ENCODE results near the gene PWWP2B.

DNA sequence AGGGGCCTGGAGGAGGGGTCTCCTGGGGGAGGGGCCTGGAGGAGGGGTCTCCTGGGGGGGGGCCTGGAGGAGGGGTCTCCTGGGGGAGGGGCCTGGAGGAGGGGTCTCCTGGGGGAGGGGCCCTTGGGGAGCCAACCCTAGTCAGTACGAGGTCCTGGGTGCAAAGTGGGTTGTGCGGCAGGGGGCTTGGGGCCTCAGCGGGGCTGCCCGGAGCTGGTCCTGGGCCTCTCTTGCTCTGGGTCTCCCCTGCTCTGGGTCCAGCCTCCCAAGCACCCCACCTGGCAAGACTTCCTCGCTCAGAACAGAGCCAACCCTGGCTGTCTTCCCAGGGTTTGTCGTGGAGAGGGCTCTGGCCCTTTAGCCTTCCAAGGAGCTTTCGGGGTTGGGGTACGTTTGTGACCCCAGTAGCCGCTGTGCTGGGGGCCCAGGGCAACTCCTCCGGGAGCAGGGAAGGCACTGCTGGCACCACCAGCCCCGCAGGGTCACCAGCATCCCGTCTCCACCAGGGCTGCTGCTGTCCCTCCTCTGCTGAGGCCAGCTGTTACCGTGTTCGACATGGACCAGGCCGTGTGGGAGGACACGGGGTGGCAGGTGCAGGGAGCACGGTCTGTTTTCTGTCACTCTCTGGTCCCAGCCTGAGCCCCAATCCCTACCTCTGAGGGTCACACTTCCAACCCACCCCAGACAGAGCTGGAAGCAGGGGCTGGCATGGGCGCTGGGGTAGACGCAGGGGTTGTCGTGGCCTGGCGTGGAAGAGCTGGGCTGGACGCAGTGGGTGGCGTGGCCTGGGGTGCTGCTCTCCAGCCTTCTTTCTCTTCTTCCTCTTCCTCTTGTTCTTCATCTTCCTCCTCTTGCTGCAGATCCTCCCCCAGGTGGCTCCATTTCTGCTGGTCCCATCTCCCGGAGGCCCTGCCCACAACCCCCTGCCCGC, 22.8 kb downstream of the PWWP2B start:
- TF ChIP-seq, protein P1, sequence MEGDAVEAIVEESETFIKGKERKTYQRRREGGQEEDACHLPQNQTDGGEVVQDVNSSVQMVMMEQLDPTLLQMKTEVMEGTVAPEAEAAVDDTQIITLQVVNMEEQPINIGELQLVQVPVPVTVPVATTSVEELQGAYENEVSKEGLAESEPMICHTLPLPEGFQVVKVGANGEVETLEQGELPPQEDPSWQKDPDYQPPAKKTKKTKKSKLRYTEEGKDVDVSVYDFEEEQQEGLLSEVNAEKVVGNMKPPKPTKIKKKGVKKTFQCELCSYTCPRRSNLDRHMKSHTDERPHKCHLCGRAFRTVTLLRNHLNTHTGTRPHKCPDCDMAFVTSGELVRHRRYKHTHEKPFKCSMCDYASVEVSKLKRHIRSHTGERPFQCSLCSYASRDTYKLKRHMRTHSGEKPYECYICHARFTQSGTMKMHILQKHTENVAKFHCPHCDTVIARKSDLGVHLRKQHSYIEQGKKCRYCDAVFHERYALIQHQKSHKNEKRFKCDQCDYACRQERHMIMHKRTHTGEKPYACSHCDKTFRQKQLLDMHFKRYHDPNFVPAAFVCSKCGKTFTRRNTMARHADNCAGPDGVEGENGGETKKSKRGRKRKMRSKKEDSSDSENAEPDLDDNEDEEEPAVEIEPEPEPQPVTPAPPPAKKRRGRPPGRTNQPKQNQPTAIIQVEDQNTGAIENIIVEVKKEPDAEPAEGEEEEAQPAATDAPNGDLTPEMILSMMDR (IDR thresholded peaks at IDR 0.05; ENCODE audit: insufficient read depth, low read depth, low read length): no peak
- no peak for TF ChIP-seq EZH2 (IDR thresholded peaks at IDR 0.05; ENCODE audit: insufficient read depth, low read length)
